WTC11 (cell line): ENCODE results near the gene RIN3. TPM values are rescaled to one million over a fixed set of nuclear protein-coding genes. Genes with fewer than 3 reads are reported as not detected.

Experiments
- ATAC-seq: fragments of 200-7000 bp; cut with Tn5 transposase; 2 replicates; pipeline ENCODE4 v1.10.0; 2021; ENCODE audit warnings: mild to moderate bottlenecking, moderate library complexity
- CTCF ChIA-PET: fragments of 300-600 bp; sonication (Branson Sonifier 250); formaldehyde crosslinking; loops from one replicate; lab custom pipeline; 2021; ENCODE audit warnings: antibody characterized with exemption; lab: Charles Lee
- POLR2A ChIA-PET: fragments of 350-600 bp; sonication (Branson Sonifier 250); formaldehyde crosslinking; loops from one replicate; lab custom pipeline; 2021; ENCODE audit warnings: antibody characterized with exemption; lab: Charles Lee
- DNase-seq: peaks from one replicate; pipeline ENCODE4 v3.0.0; 2021; ENCODE audit warnings: low spot score
- H3K27ac Mint-ChIP-seq: 2 replicates; pipeline ENCODE4 v1.8.0; 2021; ENCODE audit warnings: mixed read lengths
- H3K27me3 Mint-ChIP-seq: 2 replicates; pipeline ENCODE4 v1.8.0; 2021; ENCODE audit warnings: low read depth, mild to moderate bottlenecking, moderate library complexity, mixed read lengths
- H3K36me3 Mint-ChIP-seq: 2 replicates; pipeline ENCODE4 v1.8.0; 2021; ENCODE audit warnings: mixed read lengths
- H3K4me1 Mint-ChIP-seq: 2 replicates; pipeline ENCODE4 v1.8.0; 2022; ENCODE audit warnings: mixed read lengths
- H3K4me3 Mint-ChIP-seq: 2 replicates; pipeline ENCODE4 v1.8.0; 2021; ENCODE audit warnings: mild to moderate bottlenecking, moderate library complexity, mixed read lengths
- H3K9me3 Mint-ChIP-seq: 2 replicates; pipeline ENCODE4 v1.8.0; 2021; ENCODE audit warnings: mixed read lengths
- AR ChIP-seq: fragments of 250-450 bp; sonication (Bioruptor Pico); IDR thresholded peaks from 2 replicates; pipeline ENCODE4 v1.9.0; 2021; ENCODE audit warnings: mild to moderate bottlenecking
- ATF1 ChIP-seq: sonication (generic); formaldehyde crosslinking; IDR thresholded peaks from 2 replicates; pipeline ENCODE4 v1.8.1; 2023; ENCODE audit warnings: mild to moderate bottlenecking, moderate library complexity, missing genetic modification reagents
- CDX4 ChIP-seq: fragments of 250-450 bp; sonication (Bioruptor Pico); IDR thresholded peaks from 2 replicates; pipeline ENCODE4 v1.9.0; 2021; ENCODE audit warnings: moderate library complexity, mild to moderate bottlenecking, inconsistent platforms, borderline replicate concordance
- CREM ChIP-seq: sonication (generic); formaldehyde crosslinking; IDR thresholded peaks from 2 replicates; pipeline ENCODE4 v1.8.1; 2022; ENCODE audit warnings: mild to moderate bottlenecking, missing genetic modification reagents, moderate library complexity
- EMX1 ChIP-seq: fragments of 250-450 bp; sonication (Bioruptor Pico); IDR thresholded peaks from 2 replicates; pipeline ENCODE4 v1.8.0; 2021; ENCODE audit warnings: mild to moderate bottlenecking
- ETV6 ChIP-seq: sonication (generic); formaldehyde crosslinking; IDR thresholded peaks from 2 replicates; pipeline ENCODE4 v1.8.1; 2022; ENCODE audit warnings: mild to moderate bottlenecking, missing genetic modification reagents
- MXD4 ChIP-seq: fragments of 250-450 bp; sonication (Bioruptor Pico); IDR thresholded peaks from 2 replicates; pipeline ENCODE4 v1.8.0; 2021; ENCODE audit warnings: mild to moderate bottlenecking, moderate library complexity, borderline replicate concordance
- PREB ChIP-seq: sonication (generic); formaldehyde crosslinking; IDR thresholded peaks from 2 replicates; pipeline ENCODE4 v1.8.1; 2022; ENCODE audit warnings: mild to moderate bottlenecking, missing genetic modification reagents, moderate library complexity, borderline replicate concordance
- RELA ChIP-seq: sonication (generic); formaldehyde crosslinking; IDR thresholded peaks from 2 replicates; pipeline ENCODE4 v1.8.1; 2022; ENCODE audit warnings: missing genetic modification reagents, mild to moderate bottlenecking, borderline replicate concordance
- RORB ChIP-seq: fragments of 250-450 bp; sonication (Bioruptor Pico); IDR thresholded peaks from 2 replicates; pipeline ENCODE4 v1.9.0; 2021; ENCODE audit warnings: mild to moderate bottlenecking
- SOX15 ChIP-seq: fragments of 250-450 bp; sonication (Bioruptor Pico); IDR thresholded peaks from 2 replicates; pipeline ENCODE4 v1.9.0; 2021; ENCODE audit warnings: mild to moderate bottlenecking
- TCF7 ChIP-seq: sonication (generic); formaldehyde crosslinking; IDR thresholded peaks from 2 replicates; pipeline ENCODE4 v1.8.0; 2022; ENCODE audit warnings: mild to moderate bottlenecking, low read depth, missing genetic modification reagents, moderate library complexity
- TEAD1 ChIP-seq: sonication (generic); formaldehyde crosslinking; IDR thresholded peaks from 2 replicates; pipeline ENCODE4 v1.8.0; 2022; ENCODE audit warnings: mild to moderate bottlenecking, missing genetic modification reagents
- ZBTB43 ChIP-seq: sonication (generic); formaldehyde crosslinking; IDR thresholded peaks from 2 replicates; pipeline ENCODE4 v1.8.1; 2023; ENCODE audit warnings: mild to moderate bottlenecking, missing genetic modification reagents
- ZNF232 ChIP-seq: sonication (generic); formaldehyde crosslinking; IDR thresholded peaks from 2 replicates; pipeline ENCODE4 v1.8.0; 2022; ENCODE audit warnings: mild to moderate bottlenecking, missing genetic modification reagents
- ZNF396 ChIP-seq: fragments of 250-450 bp; sonication (Bioruptor Pico); IDR thresholded peaks from 2 replicates; pipeline ENCODE4 v1.8.0; 2021; ENCODE audit warnings: mild to moderate bottlenecking, moderate library complexity, borderline replicate concordance
- ZNF423 ChIP-seq: fragments of 250-450 bp; sonication (Bioruptor Pico); IDR thresholded peaks from 2 replicates; pipeline ENCODE4 v2.1.2; 2022; ENCODE audit warnings: mild to moderate bottlenecking, moderate library complexity
- ZNF671 ChIP-seq: fragments of 250-450 bp; sonication (Bioruptor Pico); IDR thresholded peaks from 2 replicates; pipeline ENCODE4 v1.8.0; 2021; ENCODE audit warnings: mild to moderate bottlenecking
- total RNA-seq: library from RNA; stranded (reverse); gene quantifications from 3 replicates; pipeline ENCODE4 v1.2.3, GENCODE V29; 2021
- TF ChIP-seq, protein P1 (sequence below): sonication (generic); formaldehyde crosslinking; IDR thresholded peaks from 2 replicates; pipeline ENCODE4 v1.8.1; 2022; ENCODE audit warnings: low read depth, missing genetic modification reagents, borderline replicate concordance
- TF ChIP-seq, protein P2 (sequence below): sonication (generic); formaldehyde crosslinking; IDR thresholded peaks from 2 replicates; pipeline ENCODE4 v1.8.0; 2022; ENCODE audit warnings: mild to moderate bottlenecking, missing genetic modification reagents
- TF ChIP-seq, protein P3 (sequence below): sonication (generic); formaldehyde crosslinking; IDR thresholded peaks from 2 replicates; pipeline ENCODE4 v1.8.0; 2023; ENCODE audit warnings: missing genetic modification reagents
- TF ChIP-seq, protein P4 (sequence below): sonication (generic); formaldehyde crosslinking; IDR thresholded peaks from 2 replicates; pipeline ENCODE4 v1.8.0; 2022; ENCODE audit warnings: mild to moderate bottlenecking, missing genetic modification reagents

RIN3 gene
- total RNA-seq, 1 experiment from 2014 or later, result 3.3 TPM

DNA sequence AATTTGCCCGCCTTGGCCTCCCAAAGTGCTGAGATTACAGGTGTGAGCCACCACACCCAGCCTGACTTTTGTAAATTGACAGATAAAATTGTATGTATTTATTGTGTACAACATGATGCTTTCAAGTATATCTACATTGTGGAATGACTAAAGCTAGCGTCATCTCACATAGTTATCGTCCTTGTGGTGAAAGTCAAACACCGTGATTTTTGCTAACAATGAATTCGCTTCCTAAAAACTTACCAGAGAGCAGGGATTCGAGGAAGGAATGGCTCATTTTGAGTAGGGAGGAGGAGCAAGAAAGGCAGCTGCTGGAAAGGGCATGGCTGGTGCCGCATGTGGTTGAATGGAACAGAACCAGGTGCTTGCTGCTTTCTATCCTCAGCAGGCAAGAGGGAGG, 149.5 kb downstream of the RIN3 start (continued):
- TF ChIP-seq, protein P1, sequence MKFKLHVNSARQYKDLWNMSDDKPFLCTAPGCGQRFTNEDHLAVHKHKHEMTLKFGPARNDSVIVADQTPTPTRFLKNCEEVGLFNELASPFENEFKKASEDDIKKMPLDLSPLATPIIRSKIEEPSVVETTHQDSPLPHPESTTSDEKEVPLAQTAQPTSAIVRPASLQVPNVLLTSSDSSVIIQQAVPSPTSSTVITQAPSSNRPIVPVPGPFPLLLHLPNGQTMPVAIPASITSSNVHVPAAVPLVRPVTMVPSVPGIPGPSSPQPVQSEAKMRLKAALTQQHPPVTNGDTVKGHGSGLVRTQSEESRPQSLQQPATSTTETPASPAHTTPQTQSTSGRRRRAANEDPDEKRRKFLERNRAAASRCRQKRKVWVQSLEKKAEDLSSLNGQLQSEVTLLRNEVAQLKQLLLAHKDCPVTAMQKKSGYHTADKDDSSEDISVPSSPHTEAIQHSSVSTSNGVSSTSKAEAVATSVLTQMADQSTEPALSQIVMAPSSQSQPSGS, result no peak
- TF ChIP-seq, protein P2, sequence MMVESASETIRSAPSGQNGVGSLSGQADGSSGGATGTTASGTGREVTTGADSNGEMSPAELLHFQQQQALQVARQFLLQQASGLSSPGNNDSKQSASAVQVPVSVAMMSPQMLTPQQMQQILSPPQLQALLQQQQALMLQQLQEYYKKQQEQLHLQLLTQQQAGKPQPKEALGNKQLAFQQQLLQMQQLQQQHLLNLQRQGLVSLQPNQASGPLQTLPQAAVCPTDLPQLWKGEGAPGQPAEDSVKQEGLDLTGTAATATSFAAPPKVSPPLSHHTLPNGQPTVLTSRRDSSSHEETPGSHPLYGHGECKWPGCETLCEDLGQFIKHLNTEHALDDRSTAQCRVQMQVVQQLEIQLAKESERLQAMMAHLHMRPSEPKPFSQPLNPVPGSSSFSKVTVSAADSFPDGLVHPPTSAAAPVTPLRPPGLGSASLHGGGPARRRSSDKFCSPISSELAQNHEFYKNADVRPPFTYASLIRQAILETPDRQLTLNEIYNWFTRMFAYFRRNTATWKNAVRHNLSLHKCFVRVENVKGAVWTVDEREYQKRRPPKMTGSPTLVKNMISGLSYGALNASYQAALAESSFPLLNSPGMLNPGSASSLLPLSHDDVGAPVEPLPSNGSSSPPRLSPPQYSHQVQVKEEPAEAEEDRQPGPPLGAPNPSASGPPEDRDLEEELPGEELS (CRISPR knock-in tag), result no peak
- no peak for TF ChIP-seq ATF1 (CRISPR knock-in tag)
- TF ChIP-seq, all 79 proteins: peak for 0

DNA sequence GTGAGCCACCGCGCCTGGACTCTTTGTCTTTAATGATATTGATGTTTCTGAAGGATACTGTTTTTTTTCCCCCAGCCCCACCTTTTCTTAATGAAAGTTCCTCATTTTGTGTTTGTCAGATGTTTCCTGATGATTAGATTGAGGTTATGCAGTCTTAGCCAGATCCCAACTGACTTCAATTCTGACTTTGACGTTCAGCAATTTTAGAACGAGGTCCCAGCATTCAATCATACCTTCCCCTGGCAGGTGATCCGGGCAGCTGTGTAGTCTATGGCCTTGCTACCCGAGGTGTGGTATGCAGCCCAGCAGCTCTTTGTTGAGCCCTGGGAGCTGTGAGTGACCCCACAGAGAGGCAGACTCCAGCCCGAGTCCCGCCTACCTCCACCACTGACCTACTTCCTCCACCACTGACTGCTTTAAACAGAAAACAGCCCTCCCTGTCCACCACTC, 152.1 kb downstream of the RIN3 start:
- TF ChIP-seq PREB (CRISPR knock-in tag) (no peak), RELA (no peak), SOX15 (no peak), CREM (no peak), EMX1 (CRISPR knock-in tag) (no peak), TEAD1 (CRISPR knock-in tag) (no peak), ZNF232 (CRISPR knock-in tag) (no peak), AR (CRISPR knock-in tag) (no peak), ETV6 (no peak), ZNF423 (CRISPR knock-in tag) (no peak), RORB (no peak), ZNF396 (CRISPR knock-in tag) (no peak), MXD4 (no peak)
- TF ChIP-seq, protein P3, sequence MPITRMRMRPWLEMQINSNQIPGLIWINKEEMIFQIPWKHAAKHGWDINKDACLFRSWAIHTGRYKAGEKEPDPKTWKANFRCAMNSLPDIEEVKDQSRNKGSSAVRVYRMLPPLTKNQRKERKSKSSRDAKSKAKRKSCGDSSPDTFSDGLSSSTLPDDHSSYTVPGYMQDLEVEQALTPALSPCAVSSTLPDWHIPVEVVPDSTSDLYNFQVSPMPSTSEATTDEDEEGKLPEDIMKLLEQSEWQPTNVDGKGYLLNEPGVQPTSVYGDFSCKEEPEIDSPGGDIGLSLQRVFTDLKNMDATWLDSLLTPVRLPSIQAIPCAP, result no peak

DNA sequence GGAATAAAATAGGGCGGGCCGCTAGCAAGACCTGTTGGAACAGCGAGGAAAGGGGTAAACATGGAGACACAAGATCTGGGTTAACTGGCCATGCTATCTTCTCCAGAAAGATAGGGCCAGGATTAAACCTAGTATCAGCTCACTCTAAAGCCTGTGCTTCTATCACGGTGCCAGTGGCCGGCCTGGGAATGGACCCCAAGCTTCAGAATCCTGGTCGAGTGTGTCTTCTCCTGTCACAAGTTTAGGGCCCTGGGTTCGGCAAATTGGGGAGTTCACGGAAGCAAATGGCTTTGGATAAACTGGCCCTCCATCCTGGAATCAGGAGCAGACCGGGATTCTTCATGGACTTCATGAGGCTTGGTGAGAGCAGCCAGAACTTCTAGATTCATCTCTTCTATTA, 152.7 kb downstream of the RIN3 start:
- no peaks in the 10 kb centered on the region for H3K9me3 Mint-ChIP-seq
- H3K36me3 Mint-ChIP-seq, result no peaks in the 10 kb centered on the region; the same call in 1 of the 2 replicates
- CTCF ChIA-PET, result interaction anchor here (1.5 kb wide), 2 partner anchors 15 to 20 kb away, joined by 3 to 5 read pairs; no protein-coding TSS in a partner anchor
- no peaks in the 10 kb centered on the region; the same call in 1 of the 2 replicates for H3K27me3 Mint-ChIP-seq
- H3K4me3 Mint-ChIP-seq, result no peak overlapping the region
- peaks cover 14% of the 10 kb centered on the region for H3K4me1 Mint-ChIP-seq
- no peak overlapping the region for H3K27ac Mint-ChIP-seq
- DNase-seq (no peak), ATAC-seq (no peak)
- POLR2A ChIA-PET, result no interaction called here
- TF ChIP-seq ZNF671 (CRISPR knock-in tag) (no peak), ZBTB43 (CRISPR knock-in tag) (no peak), CDX4 (CRISPR knock-in tag) (no peak), TCF7 (CRISPR knock-in tag) (no peak)
- TF ChIP-seq, protein P4, sequence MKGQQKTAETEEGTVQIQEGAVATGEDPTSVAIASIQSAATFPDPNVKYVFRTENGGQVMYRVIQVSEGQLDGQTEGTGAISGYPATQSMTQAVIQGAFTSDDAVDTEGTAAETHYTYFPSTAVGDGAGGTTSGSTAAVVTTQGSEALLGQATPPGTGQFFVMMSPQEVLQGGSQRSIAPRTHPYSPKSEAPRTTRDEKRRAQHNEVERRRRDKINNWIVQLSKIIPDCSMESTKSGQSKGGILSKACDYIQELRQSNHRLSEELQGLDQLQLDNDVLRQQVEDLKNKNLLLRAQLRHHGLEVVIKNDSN (CRISPR knock-in tag), result no peak

More for the DNA sequence above, 152.1 kb downstream of the RIN3 start:
- ATAC-seq, result peak; percentile 68
- ChIA-PET CTCF (interaction anchor here (1.5 kb wide), 2 partner anchors 15 to 21 kb away, joined by 3 to 5 read pairs; no protein-coding TSS in a partner anchor), POLR2A (no interaction called here)
- no peak for DNase-seq
- Mint-ChIP-seq H3K36me3 (no peaks in the 10 kb centered on the region; the same call in 1 of the 2 replicates), H3K27ac (no peak overlapping the region), H3K4me3 (no peak overlapping the region), H3K4me1 (peaks cover 14% of the 10 kb centered on the region), H3K27me3 (no peaks in the 10 kb centered on the region; the same call in 1 of the 2 replicates), H3K9me3 (no peaks in the 10 kb centered on the region)
